BE2C (cell line): ENCODE measurements around the gene MYH14.
"Not testable (repeated sequence)": the region's sequence is repeated elsewhere in the genome, so short reads cannot be mapped to it uniquely, and the experiment has no call there.

Experiments
- DNase-seq: peaks from one replicate; pipeline ENCODE4 v3.0.0-alpha.2; 2020
- H3K27me3 ChIP-seq: fragments of 250-450 bp; sonication (Bioruptor Pico); 2 replicates; pipeline ENCODE4 v1.5.1; 2020; ENCODE audit warnings: mild to moderate bottlenecking
- H3K36me3 ChIP-seq: fragments of 250-450 bp; sonication (Bioruptor Pico); 2 replicates; pipeline ENCODE4 v1.5.1; 2020; ENCODE audit warnings: mild to moderate bottlenecking
- H3K4me1 ChIP-seq: fragments of 250-450 bp; sonication (Bioruptor Pico); 2 replicates; pipeline ENCODE4 v1.5.1; 2020
- H3K4me3 ChIP-seq: 2 replicates; pipeline ENCODE4 v1.5.1; 2011; ENCODE audit warnings: low read depth, low read length
- H3K9me3 ChIP-seq: fragments of 250-450 bp; sonication (Bioruptor Pico); 2 replicates; pipeline ENCODE4 v1.5.1; 2020
- TF ChIP-seq, protein P1 (sequence below): IDR thresholded peaks from 2 replicates; pipeline ENCODE4 v1.5.1; 2012; ENCODE audit warnings: mild to moderate bottlenecking, low read depth, low read length

Gene MYH14

DNA sequence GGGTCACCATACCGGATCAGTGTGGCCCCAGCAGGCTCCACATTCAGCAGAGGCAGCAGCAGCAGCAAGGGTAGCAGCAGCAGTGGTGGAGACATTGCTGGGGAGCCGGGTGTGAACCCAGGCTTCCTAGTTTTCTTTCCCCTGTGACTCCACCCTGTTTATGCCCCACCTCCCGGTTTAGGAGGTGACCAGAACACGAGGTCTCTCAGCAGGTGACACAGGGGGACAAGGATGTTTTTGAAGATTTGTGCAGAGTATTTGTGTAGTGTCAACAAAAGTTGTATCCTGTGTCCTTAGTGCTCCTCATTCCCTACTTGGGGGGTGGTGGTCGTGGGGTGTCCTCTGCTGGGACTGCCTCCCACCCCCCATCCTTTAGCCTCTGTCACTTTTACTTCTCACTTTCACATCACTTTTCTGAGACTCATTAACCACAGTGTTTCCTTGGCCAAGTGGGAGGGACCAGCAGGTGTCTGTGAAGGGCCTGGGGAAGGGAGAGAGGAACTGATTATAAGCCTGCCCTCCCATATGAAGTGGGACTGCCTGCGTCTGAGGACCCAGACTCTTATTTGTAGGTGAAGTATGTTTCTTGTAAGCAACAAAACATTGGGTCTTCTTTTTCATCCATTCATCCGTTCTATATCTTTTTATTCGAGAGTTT is 141.4 kb downstream of the MYH14 start:
- H3K4me1 ChIP-seq, result no peaks in the 10 kb centered on the region
- H3K9me3 ChIP-seq, result no peaks in the 10 kb centered on the region
- no peak for DNase-seq
- H3K36me3 ChIP-seq, result no peaks in the 10 kb centered on the region
- H3K4me3 ChIP-seq, result no peak overlapping the region
- no peaks in the 10 kb centered on the region for H3K27me3 ChIP-seq
- TF ChIP-seq, protein P1, sequence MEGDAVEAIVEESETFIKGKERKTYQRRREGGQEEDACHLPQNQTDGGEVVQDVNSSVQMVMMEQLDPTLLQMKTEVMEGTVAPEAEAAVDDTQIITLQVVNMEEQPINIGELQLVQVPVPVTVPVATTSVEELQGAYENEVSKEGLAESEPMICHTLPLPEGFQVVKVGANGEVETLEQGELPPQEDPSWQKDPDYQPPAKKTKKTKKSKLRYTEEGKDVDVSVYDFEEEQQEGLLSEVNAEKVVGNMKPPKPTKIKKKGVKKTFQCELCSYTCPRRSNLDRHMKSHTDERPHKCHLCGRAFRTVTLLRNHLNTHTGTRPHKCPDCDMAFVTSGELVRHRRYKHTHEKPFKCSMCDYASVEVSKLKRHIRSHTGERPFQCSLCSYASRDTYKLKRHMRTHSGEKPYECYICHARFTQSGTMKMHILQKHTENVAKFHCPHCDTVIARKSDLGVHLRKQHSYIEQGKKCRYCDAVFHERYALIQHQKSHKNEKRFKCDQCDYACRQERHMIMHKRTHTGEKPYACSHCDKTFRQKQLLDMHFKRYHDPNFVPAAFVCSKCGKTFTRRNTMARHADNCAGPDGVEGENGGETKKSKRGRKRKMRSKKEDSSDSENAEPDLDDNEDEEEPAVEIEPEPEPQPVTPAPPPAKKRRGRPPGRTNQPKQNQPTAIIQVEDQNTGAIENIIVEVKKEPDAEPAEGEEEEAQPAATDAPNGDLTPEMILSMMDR, result no peak

DNA sequence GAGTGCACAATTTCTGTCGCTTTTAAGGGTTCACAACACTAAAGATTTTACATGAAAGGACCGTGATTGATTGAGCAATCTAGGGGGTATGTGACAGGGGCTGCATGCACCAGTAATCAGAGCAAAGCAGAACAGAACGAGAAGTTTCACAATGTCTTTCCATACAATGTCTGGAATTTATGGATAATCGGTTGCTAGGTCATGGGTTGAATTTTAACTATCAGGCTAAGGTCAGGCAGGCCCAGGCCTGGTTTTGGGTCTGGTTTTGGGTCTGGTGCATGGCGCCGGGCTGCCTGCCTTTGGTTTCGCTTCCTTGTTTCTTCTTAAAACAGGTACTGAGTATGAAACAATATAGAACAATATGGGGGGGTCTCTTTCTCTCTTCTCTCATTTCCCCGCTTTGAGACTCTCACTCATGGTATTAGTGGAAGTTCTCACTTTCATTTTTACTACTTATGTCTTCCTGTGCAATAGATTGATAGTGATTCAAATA is 143.7 kb downstream of the MYH14 start:
- H3K36me3 ChIP-seq, H3K4me3 ChIP-seq, DNase-seq, H3K9me3 ChIP-seq, H3K4me1 ChIP-seq, H3K27me3 ChIP-seq: not testable (repeated sequence)

DNA sequence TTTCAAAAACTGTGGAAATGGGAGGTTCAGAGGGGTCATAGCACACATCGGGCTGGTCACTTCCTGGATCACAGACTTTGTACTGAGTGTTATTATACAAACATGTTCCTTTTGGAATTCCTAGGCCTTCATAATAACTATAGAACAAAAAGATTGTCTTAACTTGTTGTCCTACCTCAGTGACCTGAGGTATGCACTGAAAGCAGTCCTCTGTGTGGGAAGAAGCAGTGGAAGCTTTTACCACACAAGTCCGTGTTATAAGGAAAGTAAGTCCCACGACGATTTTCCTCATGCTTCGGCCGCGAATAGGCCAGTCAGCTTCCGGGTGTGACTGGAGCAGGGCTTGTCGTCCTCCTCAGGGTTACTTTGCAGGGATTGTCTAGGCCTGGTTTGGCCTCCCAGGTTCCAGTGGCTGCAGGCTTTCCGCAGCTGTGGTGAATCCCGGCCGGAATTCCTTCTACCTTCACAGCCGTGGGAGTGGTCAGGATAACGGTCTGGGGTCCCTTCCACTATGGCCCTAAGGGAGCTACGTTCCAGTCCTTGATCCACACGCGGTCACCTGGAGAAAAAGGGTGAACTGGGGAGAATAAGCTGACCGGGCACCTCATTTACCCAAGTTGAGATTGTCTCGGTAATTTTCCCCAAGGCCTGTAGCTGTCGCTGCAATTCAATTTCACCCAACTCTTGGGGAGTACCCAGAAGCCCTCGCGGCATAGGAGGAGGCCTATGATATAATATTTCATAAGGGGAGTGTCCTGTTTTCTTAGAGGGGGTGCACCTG is 146.0 kb downstream of the MYH14 start:
- TF ChIP-seq, protein P1, result no peak
- no peak for DNase-seq
- Histone ChIP-seq H3K4me1 (no peaks in the 10 kb centered on the region), H3K27me3 (no peaks in the 10 kb centered on the region), H3K4me3 (no peak overlapping the region), H3K9me3 (no peaks in the 10 kb centered on the region), H3K36me3 (no peaks in the 10 kb centered on the region)

DNA sequence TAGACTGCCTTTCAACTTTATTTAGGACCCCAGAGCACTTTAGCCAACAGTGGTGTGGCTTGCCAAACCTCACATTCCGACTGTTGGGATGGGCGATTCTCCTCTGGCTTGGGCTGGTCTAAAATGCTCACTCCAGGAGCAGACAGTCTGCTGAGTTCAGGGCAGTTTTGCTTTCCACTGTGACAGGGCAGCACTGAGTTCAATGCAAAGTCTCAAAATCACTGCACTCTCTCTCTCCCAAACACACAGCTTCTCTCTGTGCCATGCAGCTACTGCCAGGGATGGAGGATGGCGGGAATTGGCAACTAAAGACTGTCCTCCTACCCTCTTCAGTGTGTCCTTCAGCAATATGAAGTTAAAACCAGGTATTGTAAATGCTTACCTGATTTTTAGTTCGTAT is 148.8 kb downstream of the MYH14 start:
- H3K36me3 ChIP-seq, result no peaks in the 10 kb centered on the region
- TF ChIP-seq, protein P1, result no peak
- no peak for DNase-seq
- no peaks in the 10 kb centered on the region for H3K4me1 ChIP-seq
- H3K9me3 ChIP-seq, result no peaks in the 10 kb centered on the region
- H3K27me3 ChIP-seq, result no peaks in the 10 kb centered on the region
- H3K4me3 ChIP-seq, result no peak overlapping the region

DNA sequence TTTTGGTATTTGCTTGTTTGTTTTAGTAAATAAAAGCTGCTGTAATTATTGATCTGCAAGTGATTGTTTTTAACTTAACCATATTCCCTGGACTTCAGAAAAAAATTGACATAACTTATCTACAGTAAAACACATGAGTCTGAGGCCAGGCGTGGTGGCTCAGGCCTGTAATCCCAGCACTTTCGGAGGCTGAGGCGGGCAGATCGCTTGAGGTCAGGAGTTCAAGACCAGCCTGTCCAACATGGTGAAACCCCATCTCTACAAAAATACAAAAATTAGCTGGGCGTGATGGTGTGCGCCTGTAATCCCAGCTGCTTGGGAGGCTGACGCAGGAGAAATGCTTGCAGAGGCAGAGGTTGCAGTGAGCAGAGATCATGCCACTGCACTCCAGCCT is 150.1 kb downstream of the MYH14 start:
- DNase-seq, H3K9me3 ChIP-seq, H3K36me3 ChIP-seq, H3K4me1 ChIP-seq, H3K4me3 ChIP-seq, H3K27me3 ChIP-seq: not testable (repeated sequence)

DNA sequence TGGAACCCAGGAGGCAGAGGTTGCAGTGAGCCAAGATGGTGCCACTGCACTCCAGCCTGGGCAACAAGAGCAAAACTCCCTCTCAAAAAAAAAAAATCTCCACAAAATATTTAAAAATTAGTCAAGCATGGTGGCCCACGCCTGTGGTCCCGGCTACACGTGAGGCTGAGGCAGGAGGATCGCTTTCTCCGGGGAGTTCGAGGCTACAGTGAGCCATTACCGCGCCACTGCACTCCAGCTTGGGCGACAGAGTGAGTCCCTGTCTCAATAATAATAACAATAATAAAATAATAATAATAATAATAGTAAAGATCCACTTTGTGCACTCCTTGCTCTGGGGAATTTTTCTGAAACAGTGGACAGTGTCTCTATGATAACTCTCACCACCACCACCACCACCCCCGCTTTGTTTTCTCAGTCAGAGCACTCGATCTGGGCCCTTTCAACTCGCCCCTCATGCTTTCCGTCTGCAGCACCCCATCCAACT is 153.3 kb downstream of the MYH14 start:
- H3K4me1 ChIP-seq, result no peaks in the 10 kb centered on the region
- H3K27me3 ChIP-seq, result no peaks in the 10 kb centered on the region
- no peaks in the 10 kb centered on the region for H3K9me3 ChIP-seq
- H3K36me3 ChIP-seq, result no peaks in the 10 kb centered on the region
- TF ChIP-seq, protein P1, result no peak
- no peak overlapping the region for H3K4me3 ChIP-seq
- DNase-seq, result no peak
